SIG-M5 treated with dmso at 0.1 percent for 504 hours (cell line): ENCODE measurements around the gene PEX16.

Experiments
- DNase-seq: peaks from one replicate; lab custom pipeline; 2025; ENCODE audit not compliant: unreplicated experiment; lab: John Stamatoyannopoulos, UW

The PEX16 gene

GRCh38 chr11:45899448-45900174 is 18.1 kb downstream of the PEX16 start:
- DNase-seq, result peak; percentile 47

- no peak for DNase-seq
These were observed 18.6 kb downstream of the PEX16 start for GRCh38 chr11:45899086-45899447.

- DNase-seq, result no peak
These were observed 20.1 kb downstream of the PEX16 start for GRCh38 chr11:45897556-45897955.

- DNase-seq, result no peak
These were observed 21.2 kb downstream of the PEX16 start for GRCh38 chr11:45896422-45896984.

GRCh38 chr11:45895553-45896259 is 22.0 kb downstream of the PEX16 start:
- no peak for DNase-seq

GRCh38 chr11:45894555-45895247 is 23.0 kb downstream of the PEX16 start:
- no peak for DNase-seq

GRCh38 chr11:45892856-45893255 is 24.8 kb downstream of the PEX16 start:
- no peak for DNase-seq

- DNase-seq, result no peak
These were observed 26.7 kb downstream of the PEX16 start for GRCh38 chr11:45890886-45891550.

GRCh38 chr11:45889966-45890365 is 27.7 kb downstream of the PEX16 start:
- DNase-seq, result no peak

- no peak for DNase-seq
These were observed 28.1 kb downstream of the PEX16 start for GRCh38 chr11:45889555-45889954.

GRCh38 chr11:45887587-45887986 is 30.1 kb downstream of the PEX16 start:
- DNase-seq, result no peak

GRCh38 chr11:45886816-45887520 is 30.7 kb downstream of the PEX16 start:
- DNase-seq, result no peak

GRCh38 chr11:45885921-45886721 is 31.6 kb downstream of the PEX16 start:
- no peak for DNase-seq

GRCh38 chr11:45885274-45885920 is 32.3 kb downstream of the PEX16 start, which contains the start of gene MAPK8IP1:
Gene MAPK8IP1, plus strand, starts transcription at chr11:45885651. Its CDS starts 170 bp downstream, at chr11:45885821.
- peak; percentile 36 for DNase-seq

GRCh38 chr11:45884596-45885185 is 33.0 kb downstream of the PEX16 start:
- DNase-seq, result no peak

GRCh38 chr11:45881708-45882368 is 35.8 kb downstream of the PEX16 start:
- DNase-seq, result no peak

- no peak for DNase-seq
These were observed 36.7 kb downstream of the PEX16 start for GRCh38 chr11:45880772-45881570.
